HG03064 (cell line): Measurements from ENCODE around the gene JUN.
A peak's percentile ranks its signal among the peaks of the same experiment; 100 is the strongest.

Experiments
- ATAC-seq: cut with Tn5 transposase; IDR thresholded peaks from one replicate; pipeline ENCODE4 v1.9.1; 2021; ENCODE audit warnings: low read depth; ENCODE audit not compliant: unreplicated experiment

JUN gene

GRCh38 chr1:58764294-58764978, 19.4 kb downstream of the JUN start:
- ATAC-seq = no peak

- ATAC-seq = no peak
Measured at GRCh38 chr1:58763214-58763613, 20.6 kb downstream of the JUN start.

- ATAC-seq = no peak
Measured at GRCh38 chr1:58762806-58763205, 21.0 kb downstream of the JUN start.

- ATAC-seq = peak; percentile 91
Measured at GRCh38 chr1:58755468-58755872, 28.4 kb downstream of the JUN start.

- peak; percentile 26 for ATAC-seq
Measured at GRCh38 chr1:58754683-58755467, 29.0 kb downstream of the JUN start.

GRCh38 chr1:58754073-58754613, 29.7 kb downstream of the JUN start:
- no peak for ATAC-seq

GRCh38 chr1:58753431-58753866, 30.4 kb downstream of the JUN start:
- ATAC-seq = no peak

GRCh38 chr1:58749646-58750045, 34.2 kb downstream of the JUN start:
- ATAC-seq = no peak

GRCh38 chr1:58748666-58749065, 35.2 kb downstream of the JUN start:
- ATAC-seq = no peak

GRCh38 chr1:58746757-58747156, 37.1 kb downstream of the JUN start:
- no peak for ATAC-seq

GRCh38 chr1:58746182-58746581, 37.7 kb downstream of the JUN start:
- no peak for ATAC-seq

- ATAC-seq = no peak
Measured at GRCh38 chr1:58745666-58746065, 38.2 kb downstream of the JUN start.

- no peak for ATAC-seq
Measured at GRCh38 chr1:58745117-58745516, 38.7 kb downstream of the JUN start.

GRCh38 chr1:58741678-58742553, 41.9 kb downstream of the JUN start:
- no peak for ATAC-seq

- no peak for ATAC-seq
Measured at GRCh38 chr1:58739856-58740466, 43.9 kb downstream of the JUN start.

GRCh38 chr1:58738876-58739275, 45.0 kb downstream of the JUN start:
- no peak for ATAC-seq

- ATAC-seq = no peak
Measured at GRCh38 chr1:58735586-58735985, 48.3 kb downstream of the JUN start.

GRCh38 chr1:58734630-58735029, 49.2 kb downstream of the JUN start:
- no peak for ATAC-seq

- ATAC-seq = no peak
Measured at GRCh38 chr1:58732087-58732775, 51.6 kb downstream of the JUN start.
